Epithelial cell of alveolus of lung (primary cell): ENCODE measurements around the gene OR5I1. TPM values are rescaled to one million over a fixed set of nuclear protein-coding genes. Genes with fewer than 3 reads are reported as not detected.

Source experiments
- total RNA-seq: library from RNA; depleted of rRNA; stranded (reverse); fragments of >200 nt; gene quantifications from 2 replicates; pipeline ENCODE4 v1.2.1, GENCODE V29; 2015

Gene OR5I1
- total RNA-seq: not detected in 2 replicates

DNA sequence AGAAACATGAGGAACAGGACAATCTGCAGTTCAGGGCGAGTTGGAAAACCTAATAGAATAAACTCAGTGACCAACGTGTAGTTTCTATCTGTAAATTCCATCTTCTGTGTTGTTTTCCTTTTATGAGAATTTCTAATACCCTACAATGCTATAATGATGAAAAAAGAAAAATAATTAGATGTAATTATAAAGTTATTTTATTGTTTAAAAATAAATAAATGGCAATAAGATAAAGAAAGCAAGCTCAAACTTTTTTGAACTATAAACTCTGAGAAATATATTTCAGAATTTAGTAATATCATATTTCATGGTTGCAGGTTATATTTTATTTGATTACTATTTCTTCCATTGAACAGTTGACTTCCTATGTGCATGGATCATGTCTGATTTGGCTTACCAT, at the start of gene OR5I1:
Gene OR5I1 (minus strand): TSS at position 101 of the 400 bp plus-strand sequence. CDS start 0 bp downstream, at position 101.

DNA sequence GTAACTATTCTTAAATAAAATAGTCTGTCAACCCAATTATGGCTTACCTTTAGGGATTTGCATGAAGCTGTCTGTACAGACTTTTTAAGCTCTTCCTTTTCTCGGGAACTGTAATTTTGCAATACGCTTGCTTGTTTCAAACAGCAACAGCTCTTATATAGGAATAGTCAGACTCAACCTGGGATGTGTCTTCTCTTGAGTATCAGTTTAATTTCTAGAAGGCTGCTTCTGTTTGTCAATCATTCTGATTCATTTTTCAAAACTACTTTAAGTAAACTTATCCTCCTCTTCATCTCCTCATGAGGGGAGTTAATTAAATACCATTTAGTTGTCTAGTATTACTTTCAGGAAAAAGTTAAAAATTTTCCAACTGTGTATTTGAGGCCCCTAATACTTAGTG, 33.6 kb upstream of the OR5I1 start, which contains the start of gene OR10AG1:
Gene OR10AG1 (minus strand): TSS at position 101 of the 400 bp plus-strand sequence. CDS start 38 bp downstream, at position 63.

DNA sequence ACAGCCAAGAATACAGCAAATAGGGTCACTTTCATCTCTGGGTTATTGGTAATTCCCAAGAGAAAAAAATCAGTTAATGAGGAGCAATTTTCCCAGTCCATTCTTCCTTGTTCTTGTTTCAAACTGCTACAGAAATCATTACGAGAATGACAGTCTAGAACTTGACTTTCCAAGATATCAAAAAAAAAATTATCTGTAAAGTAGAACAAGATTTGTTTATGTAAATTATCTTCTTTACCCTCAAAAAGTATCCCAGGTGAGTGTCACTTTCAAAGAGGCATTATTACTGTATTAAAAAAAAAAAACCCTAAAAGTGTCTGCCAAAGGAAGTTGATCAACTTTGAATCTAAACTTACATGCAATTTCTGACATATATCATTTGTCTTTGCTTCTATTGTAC, 21.7 kb downstream of the OR5I1 start, which contains the start of gene OR5W2:
Gene OR5W2 (minus strand): TSS at position 101 of the 400 bp plus-strand sequence. CDS start 0 bp downstream, at position 101.

Other genes with a start within 250 kb of the OR5I1 start
- gene OR5D13, start 163.0 kb downstream of the OR5I1 start, total RNA-seq: not detected in 2 replicates
- gene OR5D14, start 140.8 kb downstream of the OR5I1 start, total RNA-seq: not detected in 2 replicates
- not detected in 2 replicates for gene OR5L1, start 125.0 kb downstream of the OR5I1 start, total RNA-seq
- gene OR5D18, start 116.8 kb downstream of the OR5I1 start, total RNA-seq: not detected in 2 replicates
- gene OR5L2, start 109.2 kb downstream of the OR5I1 start, total RNA-seq: not detected in 2 replicates
- gene OR5D16, start 97.6 kb downstream of the OR5I1 start, total RNA-seq: not detected in 2 replicates
- gene TRIM51, start 53.1 kb downstream of the OR5I1 start, total RNA-seq: not detected in 2 replicates
- gene OR5W2, start 21.8 kb downstream of the OR5I1 start, total RNA-seq: not detected in 2 replicates
- not detected in 2 replicates for gene OR10AG1, start 33.5 kb upstream of the OR5I1 start, total RNA-seq
- gene OR5F1, start 58.2 kb upstream of the OR5I1 start, total RNA-seq: not detected in 2 replicates
- gene OR5AS1, start 91.3 kb upstream of the OR5I1 start, total RNA-seq: not detected in 2 replicates
- gene OR8I2, start 156.9 kb upstream of the OR5I1 start, total RNA-seq: not detected in 2 replicates
- not detected in 2 replicates for gene OR8H2, start 167.3 kb upstream of the OR5I1 start, total RNA-seq
- gene OR8H3, start 186.0 kb upstream of the OR5I1 start, total RNA-seq: not detected in 2 replicates
- not detected in 2 replicates for gene OR8J3, start 203.8 kb upstream of the OR5I1 start, total RNA-seq
- gene OR8K5, start 223.9 kb upstream of the OR5I1 start, total RNA-seq: not detected in 2 replicates
- gene OR5J2, start 240.2 kb upstream of the OR5I1 start, total RNA-seq: not detected in 2 replicates